Measurements from ENCODE around the gene MSH3.

Gene MSH3

DNA sequence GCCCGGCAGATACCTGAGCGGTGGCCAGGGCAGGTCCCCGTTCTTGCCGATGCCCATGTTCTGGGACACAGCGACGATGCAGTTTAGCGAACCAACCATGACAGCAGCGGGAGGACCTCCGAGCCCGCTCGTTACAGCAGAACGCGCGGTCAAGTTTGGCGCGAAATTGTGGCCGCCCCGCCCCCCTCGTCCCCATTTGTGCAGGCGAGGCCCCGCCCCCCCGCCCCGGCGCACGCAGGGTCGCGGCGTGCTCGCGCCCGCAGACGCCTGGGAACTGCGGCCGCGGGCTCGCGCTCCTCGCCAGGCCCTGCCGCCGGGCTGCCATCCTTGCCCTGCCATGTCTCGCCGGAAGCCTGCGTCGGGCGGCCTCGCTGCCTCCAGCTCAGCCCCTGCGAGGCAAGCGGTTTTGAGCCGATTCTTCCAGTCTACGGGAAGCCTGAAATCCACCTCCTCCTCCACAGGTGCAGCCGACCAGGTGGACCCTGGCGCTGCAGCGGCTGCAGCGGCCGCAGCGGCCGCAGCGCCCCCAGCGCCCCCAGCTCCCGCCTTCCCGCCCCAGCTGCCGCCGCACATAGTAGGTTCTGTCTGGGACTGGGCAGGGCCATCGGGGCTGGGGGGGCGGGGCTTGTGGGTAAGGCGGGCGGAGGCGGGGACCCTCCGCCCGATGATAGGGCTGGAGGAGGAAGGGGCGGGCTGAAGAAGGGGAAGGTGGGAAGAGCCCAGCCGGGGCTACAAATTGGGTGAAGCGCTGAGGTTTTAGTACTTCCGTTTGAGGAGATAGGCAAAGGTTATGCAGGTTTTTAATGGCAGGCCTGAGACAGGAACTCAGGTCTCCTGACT is at the start of gene MSH3, which contains the start of gene DHFR:
Gene MSH3 (plus strand): TSS at position 262 of the 840 bp plus-strand sequence. CDS start 76 bp downstream, at position 338.
Gene DHFR (minus strand): TSS at position 593 of the 840 bp plus-strand sequence. CDS start 494 bp downstream, at position 99.
- peak; percentile 90 for DNase-seq (ENCODE audit: low read depth, low spot score)
- TF ChIP-seq CTCF (IDR thresholded peaks at IDR 0.05; ENCODE audit: low read depth, low read length) = no peak
- peak within 1 kb of the TSS; percentile 80 for H3K4me3 ChIP-seq (ENCODE audit: low read depth, low read length)
- in situ Hi-C loops (cut with HindIII; ENCODE audit: low sequenced_read_pairs) = no loop called here

DNA sequence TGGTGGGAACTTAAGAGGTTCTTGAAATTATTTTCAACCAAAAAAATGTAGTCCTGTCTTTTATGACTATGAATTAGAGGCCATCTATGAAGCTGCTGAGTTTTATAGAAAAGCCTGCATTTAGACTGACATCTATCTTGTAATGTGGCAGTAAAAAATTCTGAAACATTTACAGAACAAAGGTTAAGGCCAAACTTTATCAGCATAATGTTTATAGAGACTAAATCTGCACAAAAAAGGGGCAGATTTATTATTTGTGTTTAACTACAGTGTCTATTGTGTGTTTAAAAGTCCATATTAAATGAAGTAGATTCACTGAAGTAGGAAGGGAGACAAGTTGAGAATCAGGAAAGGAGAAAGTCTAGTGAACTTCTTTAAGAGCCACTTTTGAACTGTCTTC is 47.1 kb upstream of the MSH3 start:
- in situ Hi-C loops (cut with HindIII; ENCODE audit: low sequenced_read_pairs) = no loop called here
- H3K4me3 ChIP-seq (ENCODE audit: low read depth, low read length) = no peak overlapping the region
- no peak for TF ChIP-seq CTCF (IDR thresholded peaks at IDR 0.05; ENCODE audit: low read depth, low read length)
- no peak for DNase-seq (ENCODE audit: low read depth, low spot score)

GRCh38 chr5:80607832-80608231 is 46.6 kb upstream of the MSH3 start:
- in situ Hi-C loops (cut with HindIII; ENCODE audit: low sequenced_read_pairs) = no loop called here
- H3K4me3 ChIP-seq (ENCODE audit: low read depth, low read length) = no peak overlapping the region
- TF ChIP-seq CTCF (IDR thresholded peaks at IDR 0.05; ENCODE audit: low read depth, low read length) = no peak
- DNase-seq (ENCODE audit: low read depth, low spot score) = no peak

DNA sequence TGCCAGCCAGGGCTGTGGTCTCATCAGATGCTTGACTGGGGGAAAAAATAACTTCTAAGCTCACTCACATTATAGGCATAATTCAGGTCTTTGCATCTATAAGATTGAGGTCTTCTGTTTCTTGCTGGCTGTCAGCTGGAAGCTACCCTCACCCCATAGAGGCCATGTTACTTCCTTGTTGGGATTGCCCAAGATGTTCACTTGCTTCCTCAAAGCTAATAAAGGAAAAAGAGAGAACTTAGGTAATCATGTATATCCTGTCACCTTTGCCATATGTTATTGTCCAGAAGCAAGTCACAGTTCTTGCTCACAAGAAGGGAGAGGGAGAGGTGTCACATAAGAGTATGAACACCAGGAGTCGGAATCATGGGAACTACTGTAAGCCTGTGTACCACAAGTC is 45.7 kb upstream of the MSH3 start:
- DNase-seq (ENCODE audit: low read depth, low spot score) = no peak
- in situ Hi-C loops (cut with HindIII; ENCODE audit: low sequenced_read_pairs) = no loop called here
- TF ChIP-seq CTCF (IDR thresholded peaks at IDR 0.05; ENCODE audit: low read depth, low read length) = no peak
- no peak overlapping the region for H3K4me3 ChIP-seq (ENCODE audit: low read depth, low read length)

GRCh38 chr5:80609692-80610091 is 44.8 kb upstream of the MSH3 start:
- TF ChIP-seq CTCF (IDR thresholded peaks at IDR 0.05; ENCODE audit: low read depth, low read length) = no peak
- H3K4me3 ChIP-seq (ENCODE audit: low read depth, low read length) = no peak overlapping the region
- DNase-seq (ENCODE audit: low read depth, low spot score) = no peak
- in situ Hi-C loops (cut with HindIII; ENCODE audit: low sequenced_read_pairs) = no loop called here

DNA sequence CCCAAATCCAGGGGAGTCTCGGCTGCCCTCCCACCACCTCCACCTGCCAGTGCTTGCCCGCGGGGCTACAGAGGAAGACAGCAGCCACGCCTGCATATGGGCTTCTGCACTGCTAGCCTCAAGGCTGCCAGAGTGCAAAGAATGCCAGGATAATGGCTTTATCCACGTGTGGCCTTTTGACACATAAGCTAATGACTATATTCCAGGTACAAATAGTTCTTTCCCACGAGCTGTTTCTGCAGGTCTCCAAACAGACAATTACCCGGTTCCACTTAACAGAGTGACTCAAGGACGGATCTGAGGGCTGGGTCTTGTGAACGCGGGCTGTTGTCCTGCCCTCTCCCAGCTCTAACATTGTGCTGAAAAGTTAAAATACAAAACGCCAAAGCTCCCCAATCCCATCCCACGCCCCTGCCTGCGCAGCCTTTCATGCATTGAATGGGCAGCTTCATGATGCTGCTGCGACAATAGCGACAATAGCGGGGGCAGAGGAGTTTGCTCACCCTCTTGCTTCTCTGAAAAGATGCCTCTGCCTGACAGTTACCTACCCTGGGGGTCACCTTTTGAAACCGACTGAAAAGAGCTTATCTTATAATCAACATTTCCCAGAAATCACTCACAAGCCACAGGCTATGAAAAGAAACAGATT is 39.1 kb upstream of the MSH3 start:
- no peak for TF ChIP-seq CTCF (IDR thresholded peaks at IDR 0.05; ENCODE audit: low read depth, low read length)
- no peak for DNase-seq (ENCODE audit: low read depth, low spot score)
- H3K4me3 ChIP-seq (ENCODE audit: low read depth, low read length) = no peak overlapping the region
- in situ Hi-C loops (cut with HindIII; ENCODE audit: low sequenced_read_pairs) = no loop called here
